RCC 7860 (cell line): ENCODE measurements around the gene TAPBP.
"Not testable (repeated sequence)": the region's sequence is repeated elsewhere in the genome, so short reads cannot be mapped to it uniquely, and the experiment has no call there.

Experiments used
- DNase-seq: peaks from one replicate; pipeline ENCODE4 v3.0.0-alpha.2; 2015; ENCODE audit warnings: low spot score
- FAIRE-seq: peaks from 2 replicates; lab custom pipeline; 2012; peaks lifted over from hg19 to GRCh38; lab: Jason Lieb, UNC

Gene TAPBP

DNA sequence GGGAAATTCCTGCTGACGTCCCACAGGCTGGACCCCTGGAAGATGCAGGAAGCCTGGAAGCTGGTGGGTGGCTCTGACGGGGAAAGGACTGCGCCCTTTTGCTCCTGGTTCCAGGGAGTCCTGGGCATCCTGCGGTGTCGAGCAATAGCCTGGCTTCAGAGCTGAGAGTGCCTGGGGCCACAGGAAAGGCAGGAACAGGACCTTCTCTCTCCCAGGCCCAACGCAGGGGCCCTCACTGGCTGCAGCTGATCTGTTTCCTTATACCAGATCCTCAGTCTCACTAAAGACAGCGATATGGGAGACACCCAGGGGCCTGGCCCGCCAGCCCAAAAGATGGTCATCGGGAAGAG lies 35.5 kb downstream of the TAPBP start:
- FAIRE-seq (no peak), DNase-seq (no peak)

DNA sequence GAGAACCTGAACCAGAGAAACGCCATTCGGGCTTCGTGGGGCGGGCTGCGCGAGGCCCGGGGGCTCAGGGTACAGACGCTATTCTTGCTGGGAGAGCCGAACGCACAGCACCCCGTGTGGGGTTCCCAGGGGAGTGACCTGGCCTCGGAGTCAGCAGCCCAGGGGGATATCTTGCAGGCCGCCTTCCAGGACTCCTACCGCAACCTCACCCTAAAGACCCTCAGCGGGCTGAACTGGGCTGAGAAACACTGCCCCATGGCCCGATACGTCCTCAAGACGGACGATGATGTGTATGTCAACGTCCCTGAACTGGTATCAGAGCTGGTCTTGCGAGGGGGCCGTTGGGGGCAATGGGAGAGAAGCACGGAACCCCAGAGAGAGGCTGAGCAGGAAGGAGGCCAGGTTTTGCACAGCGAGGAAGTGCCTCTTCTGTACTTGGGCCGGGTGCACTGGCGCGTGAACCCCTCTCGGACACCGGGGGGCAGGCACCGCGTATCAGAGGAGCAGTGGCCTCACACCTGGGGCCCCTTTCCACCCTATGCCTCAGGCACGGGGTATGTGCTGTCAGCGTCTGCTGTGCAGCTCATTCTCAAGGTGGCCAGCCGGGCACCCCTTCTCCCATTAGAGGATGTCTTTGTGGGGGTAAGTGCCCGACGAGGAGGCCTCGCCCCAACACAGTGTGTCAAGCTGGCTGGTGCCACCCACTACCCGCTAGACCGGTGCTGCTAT lies 36.1 kb downstream of the TAPBP start:
- peak; percentile 3 for DNase-seq
- FAIRE-seq = no peak

- FAIRE-seq (no peak), DNase-seq (peak; percentile 38)
These were observed 36.8 kb downstream of the TAPBP start, which contains the start of gene B3GALT4 for GRCh38 chr6:33276864-33277662. Gene B3GALT4 (plus strand): TSS chr6:33277123. CDS start chr6:33277420, 297 bp downstream.

GRCh38 chr6:33276581-33276863 lies 37.4 kb downstream of the TAPBP start:
- FAIRE-seq = no peak
- no peak for DNase-seq

DNA sequence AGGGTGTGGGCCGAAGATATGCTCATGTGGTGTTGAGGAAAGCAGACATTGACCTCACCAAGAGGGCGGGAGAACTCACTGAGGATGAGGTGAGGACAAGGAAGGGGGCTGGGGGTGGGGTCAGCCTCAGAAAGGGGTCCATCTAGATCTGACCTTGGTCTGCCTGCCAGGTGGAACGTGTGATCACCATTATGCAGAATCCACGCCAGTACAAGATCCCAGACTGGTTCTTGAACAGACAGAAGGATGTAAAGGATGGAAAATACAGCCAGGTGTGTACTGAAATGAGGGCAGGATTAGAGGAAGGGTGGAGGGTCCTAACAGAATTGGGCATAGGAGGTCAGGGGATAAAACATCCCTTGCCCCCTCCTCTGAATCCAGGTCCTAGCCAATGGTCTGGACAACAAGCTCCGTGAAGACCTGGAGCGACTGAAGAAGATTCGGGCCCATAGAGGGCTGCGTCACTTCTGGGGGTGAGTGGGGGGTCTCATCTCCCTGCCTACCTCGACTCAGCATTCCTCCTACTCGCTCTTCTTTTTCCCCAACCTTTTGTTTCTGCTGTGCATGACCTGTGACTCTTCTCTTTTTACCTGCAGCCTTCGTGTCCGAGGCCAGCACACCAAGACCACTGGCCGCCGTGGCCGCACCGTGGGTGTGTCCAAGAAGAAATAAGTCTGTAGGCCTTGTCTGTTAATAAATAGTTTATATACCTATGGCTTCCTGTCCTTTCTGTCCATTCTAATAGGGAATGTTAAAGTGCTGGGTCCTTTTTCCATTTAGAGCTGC lies 37.9 kb downstream of the TAPBP start:
- not testable (repeated sequence) for FAIRE-seq, DNase-seq

DNA sequence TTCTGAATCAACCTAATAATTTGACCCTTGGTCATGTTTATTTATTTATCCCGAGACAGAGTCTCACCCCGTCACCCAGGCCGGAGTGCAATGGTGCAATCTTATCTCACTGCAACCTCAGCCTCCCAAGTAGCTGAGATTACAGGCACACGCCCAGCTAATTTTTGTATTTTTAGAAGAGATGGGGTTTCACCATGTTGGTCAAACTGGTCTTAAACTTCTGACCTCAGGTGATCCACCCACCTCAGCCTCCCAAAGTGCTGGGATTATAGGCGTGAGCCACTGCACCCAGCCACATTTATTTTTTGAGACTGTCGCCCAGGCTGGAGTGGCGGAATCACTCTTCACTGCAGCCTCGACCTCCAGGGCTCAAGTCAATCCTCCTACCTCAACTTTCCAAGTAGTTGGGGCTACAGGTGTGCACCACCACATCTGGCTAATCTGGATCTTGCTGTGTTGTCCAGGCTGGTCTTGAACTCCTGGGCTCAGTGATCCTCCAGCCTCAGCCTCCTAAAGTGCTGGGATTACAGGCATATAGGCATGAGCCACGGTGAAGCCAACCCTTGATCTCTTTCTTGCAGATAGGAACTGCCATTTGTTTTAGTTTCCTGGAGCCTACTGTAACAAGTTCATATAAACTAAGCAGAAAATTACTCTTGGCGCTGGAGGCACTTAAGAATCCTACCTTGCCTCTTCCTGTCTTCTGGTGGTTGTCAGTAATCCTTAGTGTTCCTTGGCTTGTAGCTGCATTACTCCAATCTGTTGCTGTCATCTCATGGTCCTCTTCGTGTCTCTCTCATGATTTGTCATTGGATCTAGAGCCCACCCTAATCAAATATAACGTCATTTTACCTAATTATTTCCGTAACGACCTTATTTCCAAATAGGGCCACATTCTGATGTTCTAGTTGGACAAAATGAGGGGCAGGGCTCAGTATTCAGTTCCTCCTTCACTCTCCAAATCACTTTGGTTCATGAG lies 39.7 kb downstream of the TAPBP start:
- no peak for DNase-seq
- FAIRE-seq = no peak

DNA sequence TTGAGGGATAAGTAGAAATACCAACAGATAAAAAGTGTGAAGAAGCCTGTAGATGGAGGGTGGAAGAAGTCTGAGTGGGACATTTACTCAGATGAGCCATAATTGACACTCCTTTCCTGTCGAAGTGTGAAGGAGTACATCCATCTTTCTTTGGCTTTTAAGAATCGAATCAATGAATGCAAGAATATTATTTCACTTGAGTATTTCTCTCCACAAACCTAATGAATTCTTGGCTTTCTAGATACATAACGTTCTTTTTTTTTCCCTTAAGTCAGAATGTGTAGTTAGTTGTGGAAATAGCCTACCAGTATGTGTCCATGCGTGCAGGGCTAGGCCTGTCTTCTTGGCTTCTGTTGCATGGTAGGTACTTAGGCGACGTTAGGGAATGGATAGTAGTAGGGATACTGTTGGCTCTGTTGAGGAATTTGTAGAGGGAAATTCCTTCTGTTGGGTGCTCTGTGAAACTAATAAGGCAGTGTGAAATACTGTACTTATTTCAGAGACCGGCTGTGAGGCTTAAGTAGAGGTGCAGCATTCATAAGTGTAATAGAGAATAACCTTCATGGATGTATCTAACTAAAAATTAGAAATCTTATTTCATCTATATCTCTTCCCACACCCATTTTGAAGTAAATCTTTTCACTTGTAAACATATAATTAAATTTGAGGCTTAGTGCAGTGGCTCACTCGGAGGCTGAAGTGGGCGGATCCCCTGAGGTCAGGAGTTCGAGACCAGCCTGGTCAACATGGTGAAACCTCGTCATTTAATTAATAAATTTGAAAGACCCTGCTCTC lies 40.6 kb downstream of the TAPBP start:
- FAIRE-seq (no peak), DNase-seq (no peak)

DNA sequence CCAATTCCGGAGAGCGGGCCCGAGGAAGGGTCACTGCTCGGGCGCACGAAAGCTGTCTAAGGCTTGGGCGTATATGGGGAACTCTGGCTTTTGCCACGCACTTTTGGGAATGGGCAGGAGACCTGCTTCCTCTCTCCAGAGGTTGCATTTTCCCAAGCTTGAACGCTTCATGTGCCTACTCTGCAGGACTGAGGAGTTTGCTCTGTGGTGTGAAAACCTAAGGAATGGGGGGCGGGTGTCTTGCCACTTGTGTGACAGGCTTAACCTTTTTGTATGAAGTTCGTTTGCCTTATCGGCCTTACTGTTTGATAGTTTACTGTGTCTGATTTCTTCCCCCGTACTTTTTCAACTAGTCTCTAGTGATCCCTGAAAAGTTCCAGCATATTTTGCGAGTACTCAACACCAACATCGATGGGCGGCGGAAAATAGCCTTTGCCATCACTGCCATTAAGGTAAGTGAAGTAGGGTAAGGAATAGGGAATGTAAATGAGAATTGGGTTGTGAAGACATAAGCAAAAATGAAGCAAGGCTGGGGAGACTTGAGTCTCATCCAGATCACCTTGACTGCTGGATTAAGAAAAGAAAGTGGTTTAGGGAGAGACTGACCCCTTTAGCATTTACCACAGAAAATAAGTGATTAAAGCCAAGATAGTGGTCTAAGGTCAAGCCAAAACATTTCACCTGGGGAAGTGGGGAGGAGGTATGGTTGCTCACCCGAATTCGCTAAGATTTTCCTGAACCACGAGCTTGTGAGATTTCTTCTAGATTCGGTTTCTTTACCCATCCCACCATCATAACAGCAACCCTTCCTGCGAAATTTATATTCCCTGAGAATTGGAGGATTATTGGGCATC lies 41.4 kb downstream of the TAPBP start:
- DNase-seq (no peak), FAIRE-seq (no peak)

DNA sequence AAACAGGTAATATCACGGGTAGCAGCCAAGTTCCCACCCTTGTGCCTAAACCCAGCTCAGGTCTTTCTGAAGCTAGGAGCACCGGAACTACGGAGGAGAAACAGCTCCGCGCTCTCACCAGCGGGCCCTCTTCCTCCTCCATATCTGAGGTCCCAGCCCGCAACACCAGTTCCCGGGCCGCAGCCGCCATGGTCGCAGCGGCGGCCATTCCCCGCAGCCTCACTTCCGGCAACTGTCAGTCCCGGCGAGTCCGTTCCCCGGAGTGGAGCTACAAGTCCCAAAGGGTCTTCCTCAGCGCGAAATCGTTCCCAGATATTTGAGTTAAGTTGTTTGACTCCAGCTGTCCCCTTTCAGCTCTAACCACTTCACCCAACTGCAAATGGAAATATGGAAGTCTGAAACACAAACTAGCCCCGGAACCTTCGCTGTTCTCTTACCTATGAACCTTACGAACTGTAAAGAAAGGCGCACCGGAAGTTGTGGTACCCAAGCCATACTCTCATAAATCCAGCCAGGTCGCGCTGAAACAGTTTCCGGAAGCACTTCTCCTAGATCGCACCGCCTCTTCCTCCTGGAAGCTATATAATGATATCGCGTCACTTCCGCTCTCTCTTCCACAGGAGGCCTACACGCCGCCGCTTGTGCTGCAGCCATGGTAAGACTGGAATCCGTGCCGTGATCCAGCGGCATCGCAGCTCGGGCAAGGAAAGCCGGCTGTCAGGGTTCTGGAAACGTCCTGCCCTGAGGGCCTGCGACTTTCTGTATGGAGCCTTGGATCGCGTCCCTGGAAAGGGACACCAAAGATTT lies 42.2 kb downstream of the TAPBP start, which contains the start of the genes RPS18 and VPS52:
Gene RPS18 (plus strand): TSS at position 608 of the 807 bp plus-strand sequence. CDS start 45 bp downstream, at position 653.
Gene VPS52 (minus strand): TSS at position 409 of the 807 bp plus-strand sequence. CDS start 201 bp downstream, at position 208.
- FAIRE-seq (peak; percentile 80), DNase-seq (peak; percentile 95)

DNA sequence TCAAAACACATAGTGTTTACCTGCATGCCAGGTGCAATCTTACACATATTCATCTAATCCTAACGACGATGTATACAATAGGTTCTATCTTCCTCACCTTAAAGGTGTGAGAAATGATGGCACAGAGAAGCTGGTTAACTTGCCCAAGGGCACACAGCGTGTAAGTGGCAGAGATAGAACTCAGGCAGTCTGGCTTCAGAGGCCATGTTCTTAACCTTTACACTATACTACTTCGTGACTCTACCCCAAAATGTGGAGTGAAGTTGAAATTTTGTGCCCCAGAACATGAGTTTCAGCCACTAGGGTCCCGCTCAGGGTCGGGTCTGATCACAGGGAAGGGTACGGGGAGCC lies 42.8 kb downstream of the TAPBP start:
- FAIRE-seq (no peak), DNase-seq (no peak)

DNA sequence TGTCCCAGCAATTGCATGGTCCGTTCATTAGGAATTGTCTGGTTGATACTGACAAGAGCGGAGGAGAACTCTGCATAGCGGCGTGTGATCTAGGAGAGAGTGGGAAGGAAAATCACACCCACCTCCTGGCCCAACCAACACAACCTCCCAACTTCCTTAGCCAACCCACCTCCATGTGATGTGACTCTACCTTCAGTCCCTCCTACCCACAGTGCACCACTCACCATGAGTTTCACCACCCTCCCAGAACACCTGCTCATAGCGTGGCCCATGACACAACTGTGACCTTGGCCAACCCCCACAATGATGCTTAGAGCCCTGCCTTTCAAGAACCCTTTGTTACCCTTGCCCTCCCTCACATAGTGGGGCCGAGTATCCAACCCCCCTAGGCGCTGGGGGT lies 49.9 kb downstream of the TAPBP start:
- no peak for DNase-seq
- FAIRE-seq = no peak

DNA sequence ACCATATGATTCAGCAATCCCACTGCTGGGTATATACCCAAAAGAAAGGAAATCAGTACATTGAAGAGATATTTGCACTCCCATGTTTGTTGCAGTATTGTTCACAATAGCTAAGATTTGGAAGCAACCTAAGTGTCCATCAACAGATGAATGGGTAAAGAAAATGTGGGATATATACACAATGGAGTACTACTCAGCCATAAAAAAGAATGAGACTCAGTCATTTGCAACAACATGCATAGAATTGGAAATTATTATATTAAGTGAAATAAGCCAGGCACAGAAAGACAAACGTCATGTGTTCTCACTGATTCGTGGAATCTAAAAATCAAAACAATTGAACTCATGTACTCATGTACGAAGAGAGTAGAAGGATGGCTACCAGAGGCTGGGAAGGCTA lies 51.4 kb downstream of the TAPBP start:
- not testable (repeated sequence) for DNase-seq, FAIRE-seq

- FAIRE-seq (no peak), DNase-seq (no peak)
These were observed 54.8 kb downstream of the TAPBP start for GRCh38 chr6:33259032-33259431.

DNA sequence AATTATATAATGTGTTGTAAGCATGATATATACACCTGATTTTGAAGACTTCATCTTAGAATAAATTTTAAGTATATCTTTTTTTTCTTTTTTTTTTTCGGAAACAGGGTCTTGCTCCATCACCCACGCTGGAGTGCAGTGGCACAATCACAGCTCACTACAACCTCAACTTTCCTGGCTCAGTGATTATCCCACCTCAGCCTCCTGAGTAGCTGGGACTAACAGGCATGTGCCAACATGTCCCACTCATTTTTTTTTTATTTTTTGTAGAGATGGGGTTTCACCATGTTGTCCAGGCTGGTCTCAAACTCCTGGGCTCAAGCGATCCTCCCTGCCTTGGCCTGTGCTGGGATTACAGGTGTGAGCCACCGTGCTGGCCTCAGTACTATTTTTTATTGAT lies 59.3 kb downstream of the TAPBP start:
- FAIRE-seq = no peak
- DNase-seq = no peak

DNA sequence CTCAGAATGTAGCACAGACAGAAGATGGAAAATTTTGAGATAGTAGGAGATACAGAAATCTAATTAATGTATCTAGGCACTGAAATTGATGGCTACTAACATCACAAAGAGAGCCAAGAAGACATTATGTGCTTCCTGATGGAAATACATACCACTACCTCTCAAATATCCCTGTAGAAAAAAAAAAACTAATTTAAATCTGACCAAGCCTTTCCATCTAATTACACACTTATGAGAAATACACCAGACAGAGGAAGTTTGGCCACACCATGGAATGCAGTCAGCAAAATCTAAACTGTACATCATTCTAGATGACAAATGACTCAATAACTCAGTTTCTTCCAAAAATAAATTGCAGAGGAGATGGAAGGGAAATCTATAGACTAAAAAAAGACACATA lies 61.1 kb downstream of the TAPBP start:
- DNase-seq (no peak), FAIRE-seq (no peak)

- DNase-seq (no peak), FAIRE-seq (no peak)
These were observed 62.4 kb downstream of the TAPBP start for GRCh38 chr6:33251395-33252012.

DNA sequence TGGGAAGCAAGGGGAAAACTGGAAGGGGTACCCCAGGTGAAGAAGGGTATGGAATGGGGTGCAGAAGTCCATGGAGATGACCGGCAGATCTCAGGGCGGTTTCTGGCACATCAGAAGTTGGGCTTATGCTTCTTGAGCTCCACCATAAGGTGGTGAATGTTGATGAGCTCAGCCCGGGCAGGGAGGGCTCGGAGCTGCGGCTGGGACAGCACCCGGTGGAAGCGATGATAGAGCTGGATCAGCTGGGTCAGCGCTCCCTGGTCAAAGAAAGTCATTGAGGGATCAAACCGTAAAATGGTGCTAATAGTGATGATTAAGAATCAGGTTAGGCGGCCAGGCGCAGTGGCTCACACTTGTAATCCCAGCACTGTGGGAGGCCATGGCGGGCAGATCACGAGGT lies 63.1 kb downstream of the TAPBP start:
- DNase-seq (no peak), FAIRE-seq (no peak)
